GM12875 (cell line): ENCODE data around the gene PPP1R11.

ENCODE experiments used
- H3K4me3 ChIP-seq: one replicate; pipeline ENCODE4 v1.5.1; 2011; ENCODE audit warnings: low read depth, low read length, control low read depth
- CTCF ChIP-seq: IDR thresholded peaks from 2 replicates; pipeline ENCODE4 v1.5.1; 2011; ENCODE audit warnings: low read depth, mild to moderate bottlenecking, control low read depth, inconsistent platforms, low read length, moderate library complexity, borderline replicate concordance; ENCODE audit not compliant: insufficient read depth

PPP1R11 gene

GRCh38 chr6:30071858-30072257 lies 4.9 kb downstream of the PPP1R11 start:
- no peak overlapping the region for H3K4me3 ChIP-seq
- no peak for TF ChIP-seq CTCF

DNA sequence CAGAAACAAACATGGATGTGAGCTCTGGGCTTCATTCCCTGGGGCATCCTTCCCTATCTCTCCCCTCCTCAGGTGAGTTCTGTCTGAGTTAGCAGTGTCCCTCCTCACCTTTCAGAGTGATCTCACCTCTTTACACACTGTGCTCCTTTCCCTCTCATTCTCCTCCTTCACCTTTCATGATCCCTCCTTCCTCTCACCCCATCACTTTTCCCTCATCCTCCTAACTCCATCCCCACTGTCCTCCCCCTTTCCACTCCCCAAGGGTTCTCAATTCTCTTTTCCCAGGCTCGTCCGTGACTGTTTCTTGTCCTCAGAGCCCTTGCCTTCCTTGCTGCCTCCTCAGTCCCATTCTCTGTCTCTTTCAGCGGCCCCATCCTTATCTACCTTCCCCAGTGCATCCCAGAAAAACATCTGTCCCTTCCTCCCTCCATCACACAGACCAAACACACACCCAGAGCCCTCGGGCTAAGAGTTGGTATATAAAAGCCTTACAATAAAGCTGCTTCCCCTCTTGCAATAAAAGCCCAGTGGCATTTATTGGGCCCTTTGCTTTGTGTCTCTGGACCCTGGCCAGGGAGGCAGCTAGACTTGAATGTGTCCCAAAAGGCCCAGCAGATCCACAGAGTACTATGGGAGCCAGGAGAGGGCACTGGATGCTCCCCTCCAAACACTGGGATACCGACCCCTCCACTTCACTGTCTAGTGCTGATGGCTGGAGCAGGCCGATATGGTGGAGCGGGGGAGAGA lies 6.7 kb downstream of the PPP1R11 start:
- no peak overlapping the region for H3K4me3 ChIP-seq

GRCh38 chr6:30074331-30075093 lies 7.5 kb downstream of the PPP1R11 start:
- TF ChIP-seq CTCF, result no peak
- no peak overlapping the region for H3K4me3 ChIP-seq

More for the DNA sequence above, 6.7 kb downstream of the PPP1R11 start:
- no peak for TF ChIP-seq CTCF

- H3K4me3 ChIP-seq, result no peak within 1 kb of the TSS
- no peak for TF ChIP-seq CTCF
Observed at GRCh38 chr6:30075094-30075789, 8.2 kb downstream of the PPP1R11 start, which contains the start of gene RNF39. Gene RNF39 (minus strand): TSS chr6:30075769. CDS start chr6:30075585, 184 bp downstream.

DNA sequence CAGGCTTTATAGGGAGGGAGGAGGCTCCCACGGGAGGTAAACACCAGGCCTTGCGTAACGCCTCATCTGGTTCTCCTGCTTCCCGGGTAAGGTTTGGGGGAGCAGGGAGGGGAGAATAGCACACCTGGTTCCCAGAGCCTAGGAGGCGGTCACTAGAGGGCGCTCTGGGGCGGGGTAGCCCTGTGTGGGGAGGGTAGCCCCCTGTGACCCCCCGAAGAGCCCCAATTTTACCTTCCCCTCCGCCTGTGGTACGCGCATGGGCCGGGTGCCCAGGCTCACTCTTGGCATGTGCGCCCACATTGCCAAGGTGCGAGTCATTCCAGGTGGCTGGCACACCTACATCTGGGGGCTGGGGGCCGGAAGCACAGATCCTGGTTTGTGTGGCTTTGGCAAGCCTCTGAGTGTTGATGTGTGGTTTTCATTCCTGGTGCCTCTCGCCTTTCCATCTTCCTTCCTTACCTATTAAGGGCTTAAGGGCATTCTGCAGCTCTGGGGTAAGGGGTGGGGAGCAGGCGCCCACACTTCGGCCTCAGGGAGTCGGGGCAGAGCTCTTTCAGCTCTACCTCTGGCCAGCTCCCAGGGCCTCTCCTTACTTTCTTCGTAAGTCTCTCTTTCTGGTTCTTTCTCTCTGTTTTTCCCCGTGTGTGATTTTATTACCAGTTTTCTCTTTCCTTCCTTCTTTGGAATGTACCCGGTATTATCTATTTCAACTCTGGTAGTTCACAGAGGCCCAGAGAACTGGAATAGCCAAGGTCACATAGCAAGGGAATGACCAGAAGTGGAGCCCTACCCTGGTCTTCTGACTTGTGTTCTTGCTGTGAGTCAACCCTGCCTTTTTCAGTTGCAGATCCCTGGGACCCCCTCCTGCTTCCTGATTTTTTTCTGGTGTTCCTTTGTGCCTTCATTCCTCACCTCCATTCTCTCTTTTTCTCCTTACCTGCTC lies 9.1 kb downstream of the PPP1R11 start:
- TF ChIP-seq CTCF, result peak; percentile 50; the same call in 1 of the 2 replicates
- H3K4me3 ChIP-seq, result no peak overlapping the region

DNA sequence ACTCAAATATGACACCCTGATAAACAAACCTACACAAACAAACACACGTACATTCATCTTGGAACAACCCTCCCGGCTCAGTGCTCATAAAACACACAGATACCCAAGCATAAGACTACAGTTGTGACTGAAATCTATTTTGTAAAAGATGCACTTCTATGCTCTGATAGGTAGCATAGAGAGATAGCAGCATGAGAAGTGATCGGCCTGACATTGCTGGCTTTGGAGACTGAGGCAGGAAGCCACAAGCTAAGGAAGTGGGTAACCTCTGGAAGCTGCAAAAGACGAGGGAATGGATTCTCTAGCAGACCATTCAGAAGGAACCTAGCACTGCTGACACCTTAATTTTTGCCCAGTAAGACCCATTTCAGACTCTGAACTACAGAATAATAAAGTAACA lies 10.2 kb downstream of the PPP1R11 start:
- no peak for TF ChIP-seq CTCF
- no peak overlapping the region for H3K4me3 ChIP-seq
